Thyroid gland (tissue), 4 donors: ENCODE results near the gene C6orf132.

Experiments used
- POLR2A ChIP-seq, 2 donors: fragments of 450-650 bp; IDR thresholded peaks; one replicate each; pipeline ENCODE4 v1.6.1; 2017; ENCODE audit warnings: antibody characterized with exemption in 2 of 2, mild to moderate bottlenecking in 2 of 2, moderate library complexity in 1 of 2
- TF ChIP-seq, protein P1 (sequence below), 6 experiments: fragments of 200-600 bp in 3 of 6; fragments of 450-650 bp in 3 of 6; sonication (generic) in 3 of 6; IDR thresholded peaks; one replicate each; pipeline ENCODE4 v1.5.1; 2016 to 2019; ENCODE audit warnings: antibody characterized with exemption in 6 of 6, mild to moderate bottlenecking in 2 of 6, inconsistent platforms in 1 of 6, moderate library complexity in 1 of 6

DNA sequence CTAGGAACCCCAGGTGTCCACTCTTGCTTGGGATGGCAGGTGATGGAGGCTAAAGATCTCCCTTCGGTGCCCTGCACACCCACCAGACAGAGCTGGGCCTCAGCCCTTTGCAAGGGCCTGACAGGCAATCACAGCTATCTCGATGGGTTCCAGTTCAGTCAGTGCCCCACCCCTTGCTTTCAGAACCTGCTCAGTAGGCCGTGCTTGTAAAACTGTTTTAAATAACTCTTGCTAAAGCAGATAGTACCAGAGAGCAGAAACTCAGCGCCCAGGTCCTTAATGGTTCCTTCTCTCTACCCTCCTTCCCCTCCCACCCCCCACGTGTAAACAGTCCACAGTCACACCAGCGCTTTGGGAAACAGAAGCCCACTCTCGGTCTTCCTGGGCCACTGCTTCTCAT is 39.2 kb downstream of the C6orf132 start:
- peak in 1 of 2 donors; percentile 56 for TF ChIP-seq POLR2A (IDR thresholded peaks at IDR 0.05)
- TF ChIP-seq, protein P1, sequence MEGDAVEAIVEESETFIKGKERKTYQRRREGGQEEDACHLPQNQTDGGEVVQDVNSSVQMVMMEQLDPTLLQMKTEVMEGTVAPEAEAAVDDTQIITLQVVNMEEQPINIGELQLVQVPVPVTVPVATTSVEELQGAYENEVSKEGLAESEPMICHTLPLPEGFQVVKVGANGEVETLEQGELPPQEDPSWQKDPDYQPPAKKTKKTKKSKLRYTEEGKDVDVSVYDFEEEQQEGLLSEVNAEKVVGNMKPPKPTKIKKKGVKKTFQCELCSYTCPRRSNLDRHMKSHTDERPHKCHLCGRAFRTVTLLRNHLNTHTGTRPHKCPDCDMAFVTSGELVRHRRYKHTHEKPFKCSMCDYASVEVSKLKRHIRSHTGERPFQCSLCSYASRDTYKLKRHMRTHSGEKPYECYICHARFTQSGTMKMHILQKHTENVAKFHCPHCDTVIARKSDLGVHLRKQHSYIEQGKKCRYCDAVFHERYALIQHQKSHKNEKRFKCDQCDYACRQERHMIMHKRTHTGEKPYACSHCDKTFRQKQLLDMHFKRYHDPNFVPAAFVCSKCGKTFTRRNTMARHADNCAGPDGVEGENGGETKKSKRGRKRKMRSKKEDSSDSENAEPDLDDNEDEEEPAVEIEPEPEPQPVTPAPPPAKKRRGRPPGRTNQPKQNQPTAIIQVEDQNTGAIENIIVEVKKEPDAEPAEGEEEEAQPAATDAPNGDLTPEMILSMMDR (IDR thresholded peaks at IDR 0.05) = no peak
